ENCODE data around the gene WDR47.
"Not testable (repeated sequence)": the region's sequence is repeated elsewhere in the genome, so short reads cannot be mapped to it uniquely, and the experiment has no call there.

The WDR47 gene

DNA sequence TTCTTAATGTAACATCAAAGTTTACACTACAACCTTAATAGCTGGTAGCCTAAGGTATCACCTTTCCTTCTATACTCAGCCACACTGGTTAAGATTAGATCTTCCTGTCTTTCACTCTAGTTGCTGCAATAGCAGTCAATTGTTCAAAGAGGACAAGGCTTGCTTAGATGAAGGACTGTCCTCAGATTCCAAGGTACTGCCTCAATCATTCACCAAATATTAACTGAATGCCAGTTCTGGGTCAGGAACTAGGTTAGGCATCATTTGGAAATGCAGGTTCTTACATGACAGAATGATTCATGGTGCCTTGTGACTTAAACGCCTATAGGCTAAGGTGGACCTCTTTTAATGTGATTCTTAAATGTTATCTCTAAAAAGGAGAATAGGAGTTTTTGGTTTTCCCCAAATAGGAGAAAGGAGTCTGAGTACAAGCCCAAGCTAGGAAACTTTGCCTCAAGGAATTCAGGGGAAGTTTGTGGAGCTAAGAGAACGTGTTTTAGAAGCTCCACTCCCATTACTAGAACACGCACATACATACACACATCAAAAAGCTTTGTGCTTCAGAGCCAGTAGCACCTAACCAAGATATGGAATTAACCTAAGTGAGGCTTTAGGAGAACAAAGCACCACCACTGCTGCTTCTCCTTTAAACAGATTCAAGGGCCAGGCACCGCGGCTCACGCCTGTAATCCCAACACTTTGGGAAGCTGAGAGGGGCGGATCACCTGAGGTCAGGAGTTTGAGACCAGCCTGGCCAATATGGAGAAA is 8.5 kb upstream of the WDR47 start:
- no peak for DNase-seq

DNA sequence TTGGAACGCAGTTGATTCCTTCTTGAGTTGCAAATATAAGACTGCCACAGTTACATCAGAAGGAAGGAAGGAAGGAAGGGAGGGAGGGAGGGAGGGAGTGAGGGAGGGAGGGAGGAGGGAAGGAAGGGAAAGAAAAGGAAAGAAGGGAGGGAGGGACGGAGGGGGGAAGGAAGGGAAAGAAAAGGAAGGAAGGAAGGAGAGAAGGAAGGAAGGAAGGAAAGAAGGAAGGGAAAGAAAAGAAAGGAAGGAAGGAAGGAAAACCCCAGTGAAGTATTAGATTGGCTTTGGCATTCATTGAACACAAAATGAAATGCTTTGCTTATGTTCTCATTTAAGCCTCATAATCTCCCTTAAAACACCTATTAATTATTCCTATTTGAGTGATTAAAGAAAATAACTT is 6.4 kb upstream of the WDR47 start:
- DNase-seq, result no peak

- DNase-seq, result no peak
Observed at GRCh38 chr1:109047339-109047738, 5.4 kb upstream of the WDR47 start.

- no peak for DNase-seq
Observed at GRCh38 chr1:109046671-109047070, 4.8 kb upstream of the WDR47 start.

DNA sequence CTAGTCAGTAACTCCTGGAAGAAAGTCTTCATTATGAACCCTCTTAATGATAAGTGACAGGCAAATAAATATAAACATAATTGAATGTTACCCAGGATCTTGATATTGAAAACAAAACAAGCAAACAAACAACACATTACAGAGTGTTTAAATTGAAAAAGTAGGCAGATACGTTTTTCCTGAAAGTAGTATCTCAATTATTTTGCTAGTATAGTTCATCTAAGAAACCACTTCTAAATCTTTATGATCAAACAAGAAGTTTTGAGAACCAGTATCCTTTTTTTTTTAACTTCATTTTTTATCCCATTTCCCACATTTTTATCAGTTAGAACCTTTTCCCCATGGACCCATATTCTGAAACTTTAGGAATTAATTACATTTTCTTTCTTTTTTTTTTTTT is 3.7 kb upstream of the WDR47 start:
- no peak for DNase-seq

- DNase-seq, result peak; percentile 30
Observed at GRCh38 chr1:109040989-109041620, 797 bp downstream of the WDR47 start.

DNA sequence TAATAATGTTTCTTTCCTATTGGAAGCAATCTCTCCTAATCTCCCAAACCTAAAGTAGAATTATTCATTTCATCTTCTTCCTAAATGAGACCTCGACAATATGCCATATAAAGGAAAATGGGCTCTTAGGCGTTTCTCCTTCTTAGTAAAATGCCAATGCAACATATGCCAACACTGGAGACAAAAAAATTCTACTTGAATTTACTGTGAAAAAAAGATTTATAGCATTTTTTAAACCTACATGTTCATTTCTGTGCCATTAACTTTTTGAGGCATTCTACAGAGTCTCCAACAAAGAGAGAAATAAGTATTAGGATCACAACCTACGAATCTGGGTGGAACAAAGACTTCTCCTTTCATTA is 1.3 kb downstream of the WDR47 start:
- no peak for DNase-seq

DNA sequence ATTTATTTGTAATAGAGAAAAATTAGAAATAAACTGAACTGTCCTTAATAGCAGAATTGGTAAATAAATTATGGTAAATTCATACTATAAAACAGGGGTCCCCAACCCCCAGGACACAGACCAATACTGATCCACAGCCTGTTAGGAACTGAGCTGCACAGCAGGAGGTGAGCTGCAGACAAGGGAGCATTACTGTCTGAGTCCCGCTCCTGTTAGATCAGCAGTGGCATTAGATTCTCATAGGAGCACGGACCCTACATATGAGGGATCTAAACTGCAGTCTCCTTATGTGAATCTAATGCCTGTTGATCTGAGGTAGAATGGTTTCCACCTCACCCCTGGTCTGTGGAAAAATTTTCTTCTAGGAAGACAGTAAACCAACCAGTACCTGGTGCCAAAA is 7.5 kb downstream of the WDR47 start:
- no peak for DNase-seq

DNA sequence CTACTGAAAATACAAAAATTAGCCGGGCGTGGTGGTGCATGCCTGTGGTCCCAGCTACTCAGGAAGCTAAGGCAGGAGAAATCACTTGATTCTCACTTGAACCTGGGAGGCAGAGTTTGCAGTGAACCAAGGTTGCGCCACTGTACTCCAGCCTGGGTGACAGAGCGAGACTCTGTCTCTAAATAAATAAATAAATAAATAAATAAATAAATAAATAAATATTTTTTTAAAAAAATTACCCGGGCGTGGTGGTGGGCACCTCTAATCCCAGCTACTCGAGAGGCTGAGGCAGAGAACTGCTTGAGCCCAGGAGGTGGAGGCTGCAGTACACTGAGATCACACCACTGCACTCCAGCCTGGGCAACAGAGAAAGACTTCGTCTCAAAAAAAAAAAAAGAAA is 12.4 kb downstream of the WDR47 start:
- not testable (repeated sequence) for DNase-seq

- no peak for DNase-seq
Observed at GRCh38 chr1:109027841-109028240, 14.1 kb downstream of the WDR47 start.

DNA sequence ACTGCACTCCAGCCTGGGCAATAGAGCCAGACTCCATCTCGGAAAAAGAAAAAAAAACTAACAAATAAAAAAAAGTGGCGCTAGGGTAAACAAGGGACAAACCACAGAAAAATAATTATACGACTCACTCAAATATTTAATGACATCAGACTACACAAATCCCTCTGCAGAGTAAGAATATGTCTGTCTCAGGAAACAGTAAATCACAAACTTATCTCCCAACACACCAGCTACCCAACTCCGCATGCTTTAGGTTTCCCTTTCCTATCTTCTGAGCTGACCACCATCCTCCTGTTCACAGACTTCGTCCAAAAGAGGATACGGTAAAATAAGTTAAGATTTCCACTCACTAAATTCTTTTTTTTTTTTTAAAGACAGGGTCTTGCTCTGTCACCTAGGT is 16.2 kb downstream of the WDR47 start:
- DNase-seq, result no peak

GRCh38 chr1:109024646-109025045 is 17.3 kb downstream of the WDR47 start:
- no peak for DNase-seq

DNA sequence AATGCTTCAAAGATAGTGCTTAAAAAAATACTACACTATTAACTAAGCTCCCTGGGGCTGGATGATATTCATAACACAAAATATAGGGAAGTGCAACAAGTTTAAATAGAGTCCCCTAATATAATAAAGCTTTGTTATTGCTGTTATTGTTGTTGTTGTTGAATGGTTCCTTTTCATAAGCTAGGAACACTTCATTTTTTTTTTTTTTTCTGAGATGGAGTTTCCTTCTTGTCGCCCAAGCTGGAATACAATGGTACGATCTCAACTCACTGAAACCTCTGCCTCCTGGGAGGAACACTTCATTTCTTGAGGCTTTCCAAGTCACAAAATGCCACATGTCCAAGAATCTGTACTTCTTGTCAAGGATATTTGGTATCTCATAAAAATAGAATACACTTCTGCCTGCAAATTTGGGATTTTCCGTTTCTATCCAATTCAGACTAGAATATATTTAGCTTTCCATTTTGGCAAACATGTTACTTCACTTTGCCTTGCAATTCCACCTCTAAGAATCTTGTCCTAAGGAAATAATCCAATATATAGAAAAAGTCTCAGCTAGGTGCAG is 21.1 kb downstream of the WDR47 start:
- no peak for DNase-seq

GRCh38 chr1:109017719-109018118 is 24.2 kb downstream of the WDR47 start:
- not testable (repeated sequence) for DNase-seq

GRCh38 chr1:109017134-109017533 is 24.8 kb downstream of the WDR47 start:
- no peak for DNase-seq

DNA sequence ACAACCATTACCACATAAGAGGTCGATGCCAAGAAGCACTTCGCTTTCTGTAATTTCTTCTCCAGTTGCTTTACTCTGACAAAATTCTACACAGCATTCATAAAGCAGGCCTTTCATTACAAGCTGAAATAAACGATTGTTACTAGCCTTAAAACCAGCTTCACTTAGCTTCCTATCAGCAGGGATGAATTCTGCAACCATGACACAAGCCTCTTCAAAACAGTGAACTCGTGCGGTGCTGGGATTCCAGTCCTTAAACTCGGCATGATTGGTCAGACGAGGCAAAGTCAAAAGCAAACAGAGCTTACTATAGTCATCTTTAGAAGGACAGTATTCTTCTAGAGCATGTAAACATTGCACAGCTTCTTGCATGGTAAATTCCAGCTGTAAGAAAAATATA is 30.6 kb downstream of the WDR47 start:
- DNase-seq, result no peak

GRCh38 chr1:108996622-108997021 is 45.3 kb downstream of the WDR47 start:
- DNase-seq, result not testable (repeated sequence)

- DNase-seq, result no peak
Observed at GRCh38 chr1:108983114-108983513, 58.8 kb downstream of the WDR47 start.

DNA sequence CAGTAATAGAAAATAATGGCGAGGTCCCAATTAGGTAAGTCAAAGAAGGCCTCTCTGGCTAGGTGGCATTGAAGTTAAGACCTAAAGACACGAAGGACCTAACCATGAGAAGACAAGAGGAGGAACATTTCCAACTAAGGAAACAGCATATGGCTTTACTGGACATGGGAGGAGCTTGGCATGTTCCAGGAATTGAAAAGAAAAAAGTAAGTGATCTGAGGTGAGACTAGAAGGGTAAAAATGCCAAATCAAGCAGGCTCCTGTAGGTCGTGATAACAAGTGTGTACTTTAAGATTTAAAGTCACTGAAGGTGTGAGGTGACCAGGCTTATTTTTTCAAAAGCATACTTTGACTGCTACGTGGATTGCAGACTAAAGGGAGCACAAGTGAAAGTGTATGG is 65.2 kb downstream of the WDR47 start:
- no peak for DNase-seq

DNA sequence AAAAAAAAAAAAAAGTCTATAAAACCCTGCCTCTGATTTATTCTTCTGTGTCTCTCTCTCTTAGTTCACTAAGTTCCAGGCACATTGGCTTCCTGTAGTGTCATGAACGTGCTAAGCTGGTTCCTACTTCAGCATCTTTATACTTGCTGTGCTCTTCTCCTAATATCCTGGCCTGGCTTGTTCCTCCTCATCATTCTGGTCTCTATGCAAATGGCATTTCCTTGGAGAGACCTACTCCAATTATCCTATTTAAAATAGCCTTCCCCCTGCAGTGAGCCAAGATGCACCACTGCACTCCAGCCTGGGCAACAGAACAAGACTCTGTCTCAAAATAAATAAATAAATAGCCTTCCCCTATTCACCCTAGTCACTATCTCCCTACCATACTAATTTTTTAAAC is 69.0 kb downstream of the WDR47 start:
- DNase-seq, result no peak

DNA sequence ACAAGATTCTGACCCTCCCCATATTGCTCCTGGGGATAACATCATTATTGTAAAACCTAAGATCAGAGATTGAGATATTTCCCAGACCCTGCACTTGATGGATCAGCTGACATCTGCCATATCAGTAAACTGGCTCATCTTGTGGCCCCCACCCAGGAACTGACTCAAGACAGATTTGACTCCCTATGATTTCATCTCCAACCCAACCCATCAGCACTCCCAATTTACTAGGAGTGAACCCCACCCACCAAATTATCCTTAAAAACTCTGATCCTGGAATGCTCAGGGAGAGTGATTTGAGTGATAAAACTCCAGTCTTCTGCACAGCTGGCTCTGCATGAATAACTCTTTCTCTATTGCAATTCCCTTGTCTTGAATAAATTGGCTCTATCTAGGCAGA is 72.6 kb downstream of the WDR47 start:
- no peak for DNase-seq

GRCh38 chr1:108963052-108963686 is 78.7 kb downstream of the WDR47 start, which contains the start of gene CLCC1:
Gene CLCC1, minus strand, starts transcription at chr1:108963484. Its CDS starts 13,047 bp downstream, at chr1:108950437.
- DNase-seq, result peak; percentile 90

- DNase-seq, result peak; percentile 41
Observed at GRCh38 chr1:108962681-108963051, 79.2 kb downstream of the WDR47 start.

Data from stimulated activated CD4-positive, alpha-beta T cell treated with anti-CD3 and anti-CD28 coated beads, Interleukin-4, amount 100 ng/mL, for 1 hour (primary cell).